Mesodermal cell (in vitro differentiated cells): ENCODE measurements around the gene GRID2IP.
"Not testable (repeated sequence)": the region's sequence is repeated elsewhere in the genome, so short reads cannot be mapped to it uniquely, and the experiment has no call there.

Experiments
- H3K27ac ChIP-seq: 2 replicates; pipeline ENCODE4 v1.7.0; 2013; ENCODE audit warnings: mild to moderate bottlenecking, low read depth, low read length, moderate library complexity; ENCODE audit not compliant: severe bottlenecking
- H3K36me3 ChIP-seq: 2 replicates; pipeline ENCODE4 v1.7.1; 2013; ENCODE audit warnings: mild to moderate bottlenecking, low read length, moderate library complexity; ENCODE audit not compliant: control insufficient read depth, insufficient read depth
- H3K4me1 ChIP-seq: one replicate; pipeline ENCODE4 v1.7.1; 2013; ENCODE audit warnings: mild to moderate bottlenecking, low read length; ENCODE audit not compliant: insufficient read depth, control insufficient read depth, poor library complexity, severe bottlenecking
- H3K4me3 ChIP-seq: 2 replicates; pipeline ENCODE4 v1.7.0; 2013; ENCODE audit warnings: low read length, control low read depth, mild to moderate bottlenecking; ENCODE audit not compliant: insufficient read depth, poor library complexity, severe bottlenecking; ENCODE audit errors: extremely low read depth
- H3K9me3 ChIP-seq: 2 replicates; pipeline ENCODE4 v1.7.1; 2013; ENCODE audit warnings: mild to moderate bottlenecking, low read length, moderate library complexity; ENCODE audit not compliant: control insufficient read depth
- WGBS, 2 experiments: methylation state at CpG; one replicate each; pipeline ENCODE4 v1.1.5; 2013; ENCODE audit warnings: missing lambda C conversion rate in 2 of 2; ENCODE audit not compliant: insufficient coverage in 2 of 2; 5-methylcytosine and 5-hydroxymethylcytosine counted together

The GRID2IP gene

GRCh38 chr7:6577369-6578113, 26.3 kb upstream of the GRID2IP start, which contains the start of gene ZDHHC4:
TSS of gene ZDHHC4 (plus strand) at chr7:6577454. CDS start at chr7:6580562, 3,108 bp downstream.
- Histone ChIP-seq H3K9me3 (no peaks in the 10 kb centered on the region), H3K4me3 (peak within 1 kb of the TSS; percentile 59)
- 32 to 36% methylated on average over 25 to 33 of the region's 51 CpGs for WGBS, 2 experiments

DNA sequence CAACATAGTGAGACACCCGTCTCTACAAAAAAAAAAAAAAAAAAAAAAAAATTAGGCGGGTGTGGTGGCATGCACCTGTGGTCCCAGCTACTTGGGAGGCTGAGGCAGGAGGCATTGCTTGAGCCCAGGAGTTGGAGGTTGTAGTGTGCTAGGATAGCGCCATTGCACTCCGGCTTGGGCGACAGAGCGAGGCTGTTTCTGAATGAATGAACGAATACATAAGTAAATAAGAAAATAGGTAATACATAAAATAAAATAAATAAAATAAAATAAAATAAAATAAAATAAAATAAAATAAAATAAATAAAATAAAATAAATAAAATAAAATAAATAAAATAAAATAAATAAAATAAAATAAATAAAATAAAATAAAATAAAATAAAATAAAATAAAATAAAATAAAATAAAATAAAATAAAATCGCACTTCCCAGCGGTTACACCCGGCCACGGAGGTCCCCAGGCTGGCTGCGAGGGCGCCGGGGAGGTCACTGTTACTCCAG, 25.7 kb upstream of the GRID2IP start:
- Histone ChIP-seq H3K4me3 (peak overlapping the region; percentile 59), H3K36me3 (peaks cover 14% of the 10 kb centered on the region), H3K27ac (peak overlapping the region; percentile 94), H3K4me1 (peaks cover 12% of the 10 kb centered on the region)
- not testable (repeated sequence) for H3K9me3 ChIP-seq
- WGBS, 2 experiments: 0% methylated on average over 5 of the region's 14 CpGs

More at GRCh38 chr7:6577369-6578113, 26.3 kb upstream of the GRID2IP start, which contains the start of gene ZDHHC4:
- Histone ChIP-seq H3K27ac (peak within 1 kb of the TSS; percentile 94), H3K36me3 (peaks cover 21% of the 10 kb centered on the region), H3K4me1 (peaks cover 12% of the 10 kb centered on the region)

DNA sequence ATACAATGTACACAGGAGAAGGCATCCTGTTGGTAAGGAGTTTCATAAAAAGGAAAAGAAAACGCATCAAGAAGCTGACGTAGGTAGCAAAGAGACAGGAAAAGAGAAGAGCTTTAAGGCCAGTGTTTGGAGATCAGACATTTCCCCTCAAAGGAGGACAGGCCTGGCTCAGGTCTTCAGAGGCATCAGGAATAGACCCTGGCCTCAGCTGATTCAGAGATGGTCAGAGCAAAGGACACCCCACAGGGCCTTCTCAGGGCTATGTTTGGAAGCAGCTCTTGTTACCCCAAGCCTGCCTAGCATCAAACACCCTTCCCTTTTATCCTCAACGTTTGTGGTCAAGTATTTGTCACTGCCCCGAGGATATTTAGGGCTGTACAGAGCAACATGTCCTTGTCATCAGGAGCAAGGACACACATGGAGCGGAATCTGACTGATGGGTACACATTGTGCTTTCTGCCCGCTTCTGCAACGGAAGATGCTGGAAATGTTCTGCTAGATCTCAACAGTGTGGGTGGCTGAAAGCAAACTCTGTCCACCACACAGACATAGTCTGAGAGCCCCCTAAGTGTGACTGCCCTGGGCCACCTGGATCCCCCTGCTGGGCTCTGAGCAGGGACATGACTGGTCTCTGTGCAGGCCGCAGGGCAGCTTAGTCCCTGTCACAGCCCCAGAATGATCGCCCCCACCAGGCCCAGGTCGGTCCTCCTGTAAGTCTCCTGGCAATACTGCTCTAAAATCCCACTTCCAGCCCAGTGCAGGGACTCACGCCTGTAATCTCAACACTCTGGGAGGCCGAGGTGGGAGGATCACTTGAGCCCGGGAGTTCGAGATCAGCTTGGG, 25.0 kb upstream of the GRID2IP start:
- Histone ChIP-seq H3K27ac (no peak overlapping the region), H3K36me3 (peaks cover 10% of the 10 kb centered on the region), H3K9me3 (no peaks in the 10 kb centered on the region), H3K4me3 (peak overlapping the region; percentile 59), H3K4me1 (peaks cover 12% of the 10 kb centered on the region)
- WGBS, 2 experiments: 82 to 84% methylated on average over 9 to 11 of the region's 14 CpGs

- Histone ChIP-seq H3K4me3 (no peak overlapping the region), H3K36me3 (peaks cover 3% of the 10 kb centered on the region), H3K27ac (no peak overlapping the region), H3K9me3 (no peaks in the 10 kb centered on the region), H3K4me1 (peaks cover 12% of the 10 kb centered on the region)
- WGBS, 2 experiments: 88 to 89% methylated on average over 6 to 7 of the region's 9 CpGs
These were observed 24.2 kb upstream of the GRID2IP start for GRCh38 chr7:6575281-6576023.

GRCh38 chr7:6571160-6571779, 20.0 kb upstream of the GRID2IP start:
- 86 to 94% methylated on average over 6 of the region's 7 CpGs for WGBS, 2 experiments
- Histone ChIP-seq H3K9me3 (no peaks in the 10 kb centered on the region), H3K27ac (no peak overlapping the region), H3K4me1 (no peaks in the 10 kb centered on the region), H3K36me3 (no peaks in the 10 kb centered on the region), H3K4me3 (no peak overlapping the region)

- no peaks in the 10 kb centered on the region for H3K36me3 ChIP-seq
- 85 to 96% methylated on average over 2 of the region's 3 CpGs for WGBS, 2 experiments
- no peaks in the 10 kb centered on the region for H3K9me3 ChIP-seq
- no peak overlapping the region for H3K27ac ChIP-seq
- H3K4me3 ChIP-seq: no peak overlapping the region
- H3K4me1 ChIP-seq: no peaks in the 10 kb centered on the region
These were observed 16.6 kb upstream of the GRID2IP start for GRCh38 chr7:6567886-6568285.

- no peak overlapping the region for H3K27ac ChIP-seq
- H3K4me3 ChIP-seq: no peak overlapping the region
- no peaks in the 10 kb centered on the region for H3K4me1 ChIP-seq
- WGBS, 2 experiments: 87 to 88% methylated on average over 2 to 4 of the region's 4 CpGs
- H3K36me3 ChIP-seq: no peaks in the 10 kb centered on the region
- H3K9me3 ChIP-seq: no peaks in the 10 kb centered on the region
These were observed 14.4 kb upstream of the GRID2IP start for GRCh38 chr7:6565655-6566054.

DNA sequence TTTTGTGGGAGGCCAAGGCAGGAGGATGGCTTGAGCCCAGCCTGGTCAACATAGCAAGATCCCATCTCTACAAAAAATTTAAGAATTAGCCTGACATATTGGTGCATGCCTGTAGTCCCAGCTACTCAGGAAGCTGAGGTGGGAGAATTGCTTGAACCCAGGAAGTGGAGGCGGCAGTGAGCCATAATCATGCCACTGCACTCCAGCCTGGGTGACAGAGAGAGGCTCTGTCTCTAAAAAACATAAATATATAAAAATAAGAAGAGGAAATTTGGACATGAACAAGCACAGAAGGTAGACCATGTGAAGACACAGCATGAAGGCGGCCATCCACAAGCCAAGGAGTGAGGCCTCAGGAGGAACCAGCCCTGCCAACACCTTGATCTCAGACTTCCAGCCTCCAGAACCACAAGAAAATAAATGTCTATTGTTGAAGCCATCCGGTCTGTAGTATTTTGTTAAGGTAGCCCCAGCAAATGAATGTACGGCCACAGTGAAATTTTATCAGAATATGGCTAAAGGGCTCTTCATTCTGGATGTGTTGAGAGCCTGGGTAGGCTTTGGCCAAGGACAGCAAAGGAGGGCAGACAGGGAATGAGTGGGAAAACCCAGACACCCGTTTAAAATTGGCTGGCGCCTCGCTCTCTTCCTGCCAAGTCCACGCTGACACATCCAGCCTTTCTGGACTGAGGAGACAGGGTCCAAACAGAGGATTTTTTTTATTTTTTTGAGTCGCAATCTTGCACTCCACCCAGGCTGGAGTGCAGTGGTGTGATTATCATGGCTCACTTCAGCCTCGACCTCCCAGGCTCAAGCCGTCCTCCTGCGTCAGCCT, 12.9 kb upstream of the GRID2IP start:
- Histone ChIP-seq H3K4me1 (no peaks in the 10 kb centered on the region), H3K4me3 (no peak overlapping the region), H3K27ac (no peak overlapping the region), H3K9me3 (no peaks in the 10 kb centered on the region), H3K36me3 (no peaks in the 10 kb centered on the region)
- WGBS, 2 experiments: 92 to 93% methylated on average over 10 to 11 of the region's 12 CpGs

DNA sequence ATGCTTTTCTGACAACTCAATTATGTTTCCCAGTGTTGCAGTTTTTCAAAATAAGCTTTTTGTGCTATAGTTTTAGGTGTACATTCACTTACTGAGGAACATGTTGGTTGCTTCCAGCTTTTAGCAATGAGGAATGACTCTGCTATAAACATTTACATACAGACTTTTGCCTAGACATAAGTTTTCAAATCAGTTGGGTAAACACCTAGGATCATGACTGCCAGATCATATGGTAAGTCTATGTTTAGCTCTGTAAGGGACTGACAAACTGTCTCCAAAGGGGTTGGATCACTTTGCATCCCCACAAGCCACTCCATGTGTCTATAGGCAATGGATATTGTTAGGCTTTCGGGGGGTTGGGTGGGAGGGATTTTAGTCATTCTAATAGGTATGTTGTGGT, 10.8 kb upstream of the GRID2IP start:
- H3K36me3 ChIP-seq: no peaks in the 10 kb centered on the region
- no peaks in the 10 kb centered on the region for H3K4me1 ChIP-seq
- no peak overlapping the region for H3K4me3 ChIP-seq
- H3K27ac ChIP-seq: no peak overlapping the region
- no peaks in the 10 kb centered on the region for H3K9me3 ChIP-seq
- WGBS, 2 experiments: no CpG with 5 or more reads among the region's 1 CpG
